GM12878 (cell line): ENCODE data around the gene LHFPL2. TPM values are rescaled to one million over a fixed set of nuclear protein-coding genes. Genes with fewer than 3 reads are reported as not detected.

ENCODE experiments used
- ATAC-seq: fragments of 200-7000 bp; cut with Tn5 transposase; 3 replicates; pipeline ENCODE4 v1.9.1; 2020; ENCODE audit warnings: mild to moderate bottlenecking, moderate library complexity
- BruUV-seq: library from RNA; stranded (reverse); fragments of 400-500 nt; replicated peaks from 2 replicates; lab custom pipeline; 2021; lab: Mats Ljungman, UMichigan
- CTCF ChIA-PET: fragments of 300-600 bp; sonication (Branson Sonifier 250); formaldehyde crosslinking; extraction: SDS; loops from one replicate; lab custom pipeline; 2021; ENCODE audit warnings: inconsistent platforms; lab: Yijun Ruan, JAX
- POLR2A ChIA-PET: fragments of 350-600 bp; formaldehyde crosslinking; extraction: SDS; loops from one replicate; lab custom pipeline; 2021; ENCODE audit warnings: inconsistent platforms; lab: Charles Lee
- RAD21 ChIA-PET: fragments of 300-600 bp; sonication (Branson Sonifier 250); formaldehyde crosslinking; loops from one replicate; lab custom pipeline; 2023; ENCODE audit warnings: antibody characterized with exemption; ENCODE audit not compliant: unreplicated experiment; lab: Charles Lee
- SMC1A ChIA-PET: fragments of 300-600 bp; sonication (Branson Sonifier 250); formaldehyde crosslinking; loops from one replicate; lab custom pipeline; 2023; ENCODE audit not compliant: unreplicated experiment, uncharacterized antibody; lab: Charles Lee
- DNase-seq: peaks from one replicate; pipeline ENCODE4 v3.0.0-alpha.2; 2011; ENCODE audit warnings: low read depth, low spot score
- FAIRE-seq: peaks from 3 replicates; lab custom pipeline; 2011; peaks lifted over from hg19 to GRCh38; lab: Jason Lieb, UNC
- H2AFZ ChIP-seq: 2 replicates; pipeline ENCODE4 v1.6.0; 2011; ENCODE audit warnings: low read depth, low read length, control low read depth; ENCODE audit not compliant: control insufficient read depth
- H3K27ac ChIP-seq: 2 replicates; pipeline ENCODE4 v1.5.1; 2011; ENCODE audit warnings: control low read depth; ENCODE audit not compliant: control insufficient read depth, insufficient read depth
- H3K27me3 ChIP-seq, 2 experiments: replicated peaks in 1 of 2; 2 replicates each; pipeline versions ENCODE4 v1.6.0 to v1.6.1; 2011; ENCODE audit warnings: low read length in 1 of 2; ENCODE audit not compliant: control insufficient read depth in 2 of 2, insufficient read depth in 2 of 2
- H3K36me3 ChIP-seq, 2 experiments: 2 replicates each; pipeline ENCODE4 v1.5.1; 2011; ENCODE audit warnings: low read length in 1 of 2; ENCODE audit not compliant: control insufficient read depth in 2 of 2, insufficient read depth in 2 of 2
- H3K4me1 ChIP-seq: 2 replicates; pipeline ENCODE4 v1.6.1; 2011; ENCODE audit warnings: mild to moderate bottlenecking, low read length, moderate library complexity, mixed read lengths; ENCODE audit not compliant: control insufficient read depth, insufficient read depth
- H3K4me2 ChIP-seq: 2 replicates; pipeline ENCODE4 v1.6.0; 2011; ENCODE audit warnings: control low read depth; ENCODE audit not compliant: control insufficient read depth, insufficient read depth
- H3K4me3 ChIP-seq: fragments of 200-600 bp; sonication (generic); 2 replicates; pipeline ENCODE4 v1.5.1; 2016
- H3K79me2 ChIP-seq: 2 replicates; pipeline ENCODE4 v1.6.0; 2011; ENCODE audit warnings: low read length; ENCODE audit not compliant: control insufficient read depth, insufficient read depth
- H3K9ac ChIP-seq: 2 replicates; pipeline ENCODE4 v1.8.0; 2011; ENCODE audit warnings: low read length, control low read depth, mixed read lengths; ENCODE audit not compliant: control insufficient read depth, insufficient read depth
- H3K9me3 ChIP-seq: replicated peaks from 3 replicates; pipeline ENCODE4 v1.5.1; 2011; ENCODE audit warnings: mild to moderate bottlenecking, low read length; ENCODE audit not compliant: control insufficient read depth, insufficient read depth
- H4K20me1 ChIP-seq: 2 replicates; pipeline ENCODE4 v1.6.0; 2011; ENCODE audit not compliant: control insufficient read depth, insufficient read depth
- CEBPB ChIP-seq, 2 experiments: fragments of 150-350 bp in 1 of 2; IDR thresholded peaks; 2 replicates each; pipeline ENCODE4 v1.6.1; 2012 to 2014; ENCODE audit warnings: low read depth in 2 of 2, low read length in 2 of 2, borderline replicate concordance in 1 of 2, inconsistent platforms in 1 of 2
- IRF3 ChIP-seq: fragments of 450-650 bp; IDR thresholded peaks from 2 replicates; pipeline ENCODE4 v1.6.1; 2014; ENCODE audit warnings: mild to moderate bottlenecking
- KLF5 ChIP-seq: fragments of 450-650 bp; IDR thresholded peaks from 2 replicates; pipeline ENCODE4 v1.6.1; 2014; ENCODE audit warnings: mild to moderate bottlenecking; ENCODE audit not compliant: partially characterized antibody
- POLR2AphosphoS5 ChIP-seq: IDR thresholded peaks from 2 replicates; pipeline ENCODE4 v1.6.1; 2011; ENCODE audit warnings: mild to moderate bottlenecking, low read length, inconsistent platforms
- POU2F2 ChIP-seq: IDR thresholded peaks from 3 replicates; pipeline ENCODE4 v1.6.1; 2011; ENCODE audit warnings: low read depth, mild to moderate bottlenecking, low read length, borderline replicate concordance
- PRDM15 ChIP-seq: fragments of 450-650 bp; formaldehyde crosslinking; IDR thresholded peaks from 2 replicates; pipeline ENCODE4 v1.4.0; 2020; ENCODE audit warnings: mild to moderate bottlenecking, moderate library complexity
- SPI1 ChIP-seq: IDR thresholded peaks from 2 replicates; pipeline ENCODE4 v1.6.1; 2011; ENCODE audit warnings: low read depth, mild to moderate bottlenecking, low read length, moderate library complexity, borderline replicate concordance; ENCODE audit not compliant: insufficient read depth
- TAF1 ChIP-seq: IDR thresholded peaks from 2 replicates; pipeline ENCODE4 v1.6.1; 2011; ENCODE audit warnings: mild to moderate bottlenecking, low read depth, low read length, borderline replicate concordance
- ZBTB4 ChIP-seq: fragments of 450-650 bp; formaldehyde crosslinking; IDR thresholded peaks from 2 replicates; pipeline ENCODE4 v1.4.0; 2022; ENCODE audit warnings: mild to moderate bottlenecking, moderate library complexity
- ZNF384 ChIP-seq: IDR thresholded peaks from 2 replicates; pipeline ENCODE4 v1.6.1; 2012; ENCODE audit warnings: low read depth, mild to moderate bottlenecking, low read length, improper control_type of control experiment, borderline replicate concordance
- WGBS: methylation state at CpG from one replicate; pipeline ENCODE4 v1.1.6; 2016; ENCODE audit warnings: low lambda C conversion rate; ENCODE audit not compliant: insufficient replicate concordance, insufficient coverage; ENCODE audit errors: missing lambda C conversion rate; 5-methylcytosine and 5-hydroxymethylcytosine counted together
- in situ Hi-C: fragments of 300-500 bp; cut with MboI; formaldehyde crosslinking; loops from 9 replicates; pipeline ENCODE4 v1.14.3; 2018; ENCODE audit warnings: mixed read lengths
- intact Hi-C: fragments of 100-400 bp; cut with micrococcal nuclease; formaldehyde crosslinking; loops from one replicate; pipeline ENCODE4 v1.14.2; 2022; ENCODE audit not compliant: unreplicated experiment
- polyA plus RNA-seq, 11 experiments: library from polyadenylated mRNA; depleted of rRNA in 4 of 11; unstranded in 6 of 11; stranded (reverse) in 5 of 11; fragments of >200 nt; fragmentation: Nextera tagmentation in 4 of 11; fragmentation: Illumina TruSeq in 1 of 11; extraction: Ambion mirVana in 4 of 11; extraction: Trizol in 1 of 11; gene quantifications; 1 replicate in 1 of 11; 2 replicates in 10 of 11; pipeline versions ENCODE4 v1.2.1 to v1.2.3, GENCODE V29; 2011 to 2016; ENCODE audit warnings: inconsistent platforms in 2 of 11, missing spikeins in 2 of 11, low read depth in 1 of 11
- total RNA-seq, 4 experiments: library from RNA; depleted of rRNA in 3 of 4; stranded (reverse); fragments of >200 nt in 3 of 4; fragmentation: Illumina TruSeq in 1 of 4; extraction: Trizol in 1 of 4; gene quantifications; 2 replicates each; pipeline versions ENCODE4 v1.2.1 to v1.2.3, GENCODE V29; 2013 to 2021

The LHFPL2 gene
- total and polyA plus RNA-seq, 10 of the 15 experiments (the other 5 are each of a cell fraction or from before 2014, with no cell fraction given) = 4.1 to 21.8 (median 12.5) TPM

GRCh38 chr5:78511121-78511906, 137.3 kb downstream of the LHFPL2 start:
- no peak for FAIRE-seq
- Histone ChIP-seq H3K27ac (no peak overlapping the region), H3K4me1 (peaks cover 9% of the 10 kb centered on the region), H3K79me2 (no peaks in the 10 kb centered on the region; the same call in 1 of the 2 replicates), H3K4me3 (no peak overlapping the region), H3K36me3 (peaks cover 0 to 5% of the 10 kb centered on the region in 2 experiments; a peak in 1 of 4 replicates), H3K9ac (no peak overlapping the region), H4K20me1 (0 out of 2 replicates have a peak, but pooled peaks cover 5% of the 10 kb centered on the region)
- DNase-seq = no peak
- WGBS = 97% methylated on average over 10 of the region's 10 CpGs
- in situ Hi-C loops = no loop called here
- POLR2A ChIA-PET = interaction anchor here (0.5 kb wide), 1 partner anchor 96 kb away, joined by 4 read pairs; no protein-coding TSS in a partner anchor
- TF ChIP-seq POU2F2 (no peak), PRDM15 (no peak), TAF1 (no peak), SPI1 (no peak), ZBTB4 (CRISPR knock-in tag) (no peak), KLF5 (no peak), CEBPB (IDR thresholded peaks at IDR 0.05; ENCODE audit: borderline replicate concordance in 1 of 2, low read depth in 2 of 2, low read length in 2 of 2) (no peak), ZNF384 (no peak), POLR2AphosphoS5 (no peak), IRF3 (no peak)
- TF ChIP-seq, all 136 proteins: peak for 0
- ATAC-seq = no peak
- no peaks in the 10 kb centered on the region for H3K27me3 ChIP-seq
- SMC1A ChIA-PET = interaction anchor here (1.1 to 2.1 kb wide), 6 partner anchors 9 to 454 kb away, joined by 3 to 6 read pairs (median 3); no protein-coding TSS in a partner anchor
- no peak overlapping the region for H3K4me2 ChIP-seq
- CTCF ChIA-PET = interaction anchor here (0.9 to 1.5 kb wide), 2 partner anchors 22 to 43 kb away, joined by 3 to 4 read pairs; no protein-coding TSS in a partner anchor
- intact Hi-C loops = no loop called here
- no peak overlapping the region for H2AFZ ChIP-seq
- no TSS peak for BruUV-seq
- RAD21 ChIA-PET = no interaction called here
- no peaks in the 10 kb centered on the region for H3K9me3 ChIP-seq
